GM21737 (cell line): Measurements from ENCODE around the gene CHN2.

Experiments
- ATAC-seq: cut with Tn5 transposase; IDR thresholded peaks from one replicate; pipeline ENCODE4 v1.9.1; 2021; ENCODE audit warnings: mild to moderate bottlenecking, moderate library complexity; ENCODE audit not compliant: unreplicated experiment

CHN2 gene

DNA sequence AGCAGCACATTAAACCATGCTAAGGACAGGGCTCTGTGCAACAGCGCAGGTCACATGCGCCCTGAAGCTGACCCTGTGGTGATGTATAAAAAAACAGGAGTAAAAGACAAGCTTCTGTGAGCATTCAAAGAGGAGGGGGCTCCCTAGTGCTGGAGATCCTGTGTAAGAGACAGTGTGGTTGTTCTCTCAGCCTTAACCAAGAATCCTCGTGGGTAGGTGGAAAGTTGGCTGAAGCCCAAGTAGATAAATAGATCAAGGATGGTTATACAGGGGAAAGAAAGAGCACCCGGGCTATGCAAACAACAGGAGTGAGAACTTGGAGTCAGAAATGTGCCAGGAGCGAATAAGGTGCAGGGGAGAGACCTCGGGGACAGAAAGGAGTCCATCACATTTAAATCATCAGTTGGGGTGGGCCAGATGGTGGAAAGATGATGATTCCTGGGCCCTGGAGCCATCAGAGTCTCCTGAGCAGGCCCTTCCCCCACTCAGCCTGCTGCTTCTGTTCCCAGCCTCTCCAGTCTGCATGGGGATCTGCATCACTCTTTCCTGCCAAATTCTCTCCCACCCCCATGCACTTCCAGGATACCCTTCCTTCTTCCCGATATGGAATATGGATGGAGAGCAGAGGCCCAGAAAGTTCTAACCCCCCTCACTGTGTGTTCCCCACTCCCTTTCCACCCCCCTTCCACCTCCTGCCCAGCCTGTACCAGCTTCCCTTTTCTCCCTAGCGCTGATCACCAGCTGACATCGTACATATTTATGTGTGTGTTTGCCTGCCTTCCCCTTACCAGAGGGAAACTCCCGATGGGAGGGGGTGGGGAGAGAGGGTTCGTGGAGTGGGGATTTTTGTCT, 291.0 kb downstream of the CHN2 start:
- no peak for ATAC-seq

DNA sequence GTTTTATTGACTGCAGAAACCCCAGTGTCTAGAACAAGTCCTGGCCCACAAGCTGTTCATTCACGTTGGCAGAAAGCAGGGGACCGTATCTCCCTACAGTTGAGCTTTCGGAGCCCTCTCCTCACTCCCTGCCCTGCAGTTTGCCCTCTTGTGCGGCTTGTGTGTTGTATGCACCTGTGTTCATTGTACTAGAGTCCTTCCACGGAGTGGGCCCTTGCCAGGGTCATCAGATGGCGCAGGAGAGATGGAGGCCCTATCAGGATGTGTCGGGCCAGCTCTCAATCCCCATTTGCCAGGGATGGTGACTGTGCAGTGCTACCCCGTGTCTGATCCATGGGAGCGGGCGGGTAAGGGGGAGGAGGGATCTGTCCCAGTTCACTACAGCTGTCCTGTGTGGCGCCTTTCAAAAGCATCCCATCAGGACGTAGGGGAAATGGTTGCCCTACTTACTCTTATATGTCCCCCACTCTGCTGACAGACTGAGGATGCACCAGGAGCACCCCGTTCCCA, 291.7 kb downstream of the CHN2 start:
- no peak for ATAC-seq

DNA sequence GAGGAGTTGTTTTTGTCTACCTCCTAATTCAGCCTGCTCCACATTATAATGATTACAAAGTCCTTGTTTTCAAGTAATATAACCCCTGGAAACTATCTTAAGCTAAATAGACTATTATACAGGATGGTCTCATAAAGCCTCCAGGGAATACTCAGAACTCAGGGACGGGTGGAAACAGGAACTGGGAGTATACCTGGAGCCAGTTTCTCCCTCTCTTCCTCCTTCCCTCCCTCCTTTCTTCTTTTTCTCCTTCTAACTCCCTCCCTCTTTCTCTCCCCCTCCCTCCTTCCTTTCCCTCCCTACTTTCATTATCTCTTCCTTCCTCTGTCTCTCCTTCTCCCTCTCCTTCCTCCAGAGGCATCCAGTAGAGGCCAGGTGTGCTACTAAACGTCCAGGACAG, 292.8 kb downstream of the CHN2 start:
- no peak for ATAC-seq

- ATAC-seq = no peak
These were observed 293.8 kb downstream of the CHN2 start for GRCh38 chr7:29488203-29488970.

DNA sequence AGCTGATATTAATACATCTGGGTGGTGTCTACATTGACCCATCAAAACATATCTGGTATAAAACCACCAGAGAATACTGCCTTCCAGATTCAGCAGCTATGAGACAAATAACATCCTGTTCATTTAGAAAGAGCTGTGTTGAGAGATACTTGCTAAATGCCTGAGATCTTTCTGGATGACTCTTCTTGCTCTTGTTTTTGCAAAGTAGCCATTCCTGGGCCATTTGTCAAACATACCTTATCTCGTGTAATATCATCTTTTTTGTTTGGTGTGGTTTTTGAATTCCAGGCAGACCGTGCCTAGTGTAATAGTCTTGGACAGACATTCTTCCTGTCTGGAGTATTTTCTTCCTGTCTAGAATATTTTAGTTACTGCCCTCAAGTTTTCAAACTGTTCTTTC, 294.4 kb downstream of the CHN2 start:
- ATAC-seq = no peak

DNA sequence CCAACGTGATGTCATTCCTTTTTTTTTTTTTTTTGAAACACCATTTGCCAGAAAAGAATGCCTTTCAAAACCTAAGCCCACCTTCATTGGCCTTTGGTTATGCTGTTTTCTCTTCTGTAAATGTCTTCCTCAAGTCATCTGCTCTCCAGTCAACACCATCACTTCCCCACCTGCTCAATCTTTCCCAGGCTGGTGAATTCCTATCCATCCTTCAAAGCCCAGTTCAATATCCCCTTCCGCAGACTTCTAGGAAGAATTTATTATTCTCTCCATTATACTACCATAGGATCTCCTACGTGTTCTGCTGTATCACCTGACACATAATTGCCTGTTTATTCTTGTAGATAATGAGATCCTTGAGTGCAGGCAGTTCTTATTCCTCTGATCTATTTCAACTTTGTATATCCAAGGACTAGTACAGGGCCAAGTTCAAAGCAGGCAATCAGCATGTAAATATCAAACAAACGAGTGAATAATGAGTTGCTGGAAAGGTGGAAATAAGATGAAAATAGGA, 295.6 kb downstream of the CHN2 start:
- ATAC-seq = no peak

DNA sequence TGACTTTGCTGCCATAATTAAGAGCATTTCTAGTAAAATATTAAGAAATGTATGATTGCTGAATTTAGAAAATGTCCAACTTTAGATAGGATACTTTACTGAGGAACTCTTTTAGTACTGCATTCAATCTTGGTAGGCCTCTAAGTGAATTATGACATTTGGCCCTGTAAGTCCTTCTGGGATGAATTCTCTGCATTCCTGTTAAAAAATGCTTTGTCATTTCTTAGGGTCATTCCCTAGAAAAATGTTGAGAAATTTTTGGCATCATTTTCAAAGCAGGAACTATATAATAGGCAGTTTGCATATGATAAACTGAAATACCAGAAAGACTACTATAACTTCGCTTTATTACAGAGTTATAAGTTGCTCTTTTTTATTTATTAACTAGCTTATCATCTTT, 299.8 kb downstream of the CHN2 start:
- no peak for ATAC-seq

- no peak for ATAC-seq
These were observed 301.1 kb downstream of the CHN2 start for GRCh38 chr7:29495653-29496052.

DNA sequence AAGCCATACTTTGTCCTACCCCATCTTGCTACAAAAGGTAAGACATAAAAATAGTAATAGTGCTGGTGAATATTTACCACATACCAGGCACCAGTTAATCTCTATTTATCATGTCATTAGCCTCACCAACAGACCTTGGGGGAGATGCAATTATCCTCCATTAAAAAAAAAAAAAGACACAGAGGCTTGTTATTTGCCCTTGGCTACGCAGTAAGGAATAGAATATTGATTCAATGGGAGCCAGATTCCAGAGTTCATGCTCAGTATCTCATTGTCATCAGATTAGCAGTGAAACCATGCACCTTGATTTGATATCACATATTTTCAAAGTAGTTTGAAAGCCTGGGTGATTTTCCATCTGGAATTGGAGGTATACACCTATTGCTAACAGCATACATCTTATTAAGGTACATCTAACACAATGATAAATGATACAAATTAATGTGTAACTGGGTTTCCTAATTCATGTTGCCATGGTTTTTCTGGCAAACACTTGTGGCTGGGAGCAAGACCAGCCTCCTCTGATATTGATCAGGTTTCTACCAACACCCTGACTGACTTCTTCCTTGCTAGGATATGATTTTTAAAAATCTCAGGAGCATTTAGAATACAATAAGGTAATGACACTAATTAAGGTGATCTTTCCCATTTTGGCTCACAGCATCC, 301.9 kb downstream of the CHN2 start:
- no peak for ATAC-seq

- no peak for ATAC-seq
These were observed 305.4 kb downstream of the CHN2 start for GRCh38 chr7:29499932-29500331.

- no peak for ATAC-seq
These were observed 306.1 kb downstream of the CHN2 start for GRCh38 chr7:29500719-29501118.

GRCh38 chr7:29502133-29502532, 307.6 kb downstream of the CHN2 start:
- ATAC-seq = no peak

DNA sequence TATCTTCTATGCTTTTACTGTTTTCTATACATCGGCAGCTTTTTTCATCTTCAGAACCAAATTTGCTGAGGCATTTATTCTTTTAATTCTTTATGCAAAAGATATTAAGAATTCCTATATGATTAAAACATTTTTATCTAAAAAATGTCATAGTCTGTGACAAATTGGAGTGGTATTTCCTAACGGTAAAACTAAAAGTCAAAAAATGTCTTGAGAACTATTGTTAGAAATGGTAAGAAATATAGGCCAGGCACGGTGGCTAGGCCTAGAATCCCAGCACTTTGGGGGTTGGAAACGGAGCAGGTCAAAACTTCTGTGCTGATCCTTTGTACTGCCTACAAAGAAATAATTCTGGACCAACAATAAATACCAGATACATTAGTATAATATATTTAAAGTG, 311.4 kb downstream of the CHN2 start:
- no peak for ATAC-seq

DNA sequence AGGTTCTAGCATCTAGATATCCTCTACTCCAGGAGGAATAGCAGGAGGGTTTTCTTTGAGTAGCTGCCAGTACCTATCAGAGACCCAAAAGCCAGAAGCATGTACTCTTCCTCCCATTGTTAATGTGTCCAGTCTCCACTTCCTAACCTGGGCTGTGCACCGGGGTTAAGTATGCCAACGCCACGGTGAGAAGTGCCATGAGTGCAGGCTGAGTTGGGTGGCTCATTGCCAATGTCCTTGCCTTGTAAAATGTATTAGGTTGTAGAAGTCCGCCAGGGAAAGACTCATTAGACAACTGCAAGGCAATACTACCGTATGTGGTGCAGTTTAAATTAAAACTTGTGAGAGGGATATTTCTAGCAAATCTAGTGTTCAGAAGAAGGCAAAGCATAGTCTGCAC, 314.0 kb downstream of the CHN2 start:
- ATAC-seq = no peak

DNA sequence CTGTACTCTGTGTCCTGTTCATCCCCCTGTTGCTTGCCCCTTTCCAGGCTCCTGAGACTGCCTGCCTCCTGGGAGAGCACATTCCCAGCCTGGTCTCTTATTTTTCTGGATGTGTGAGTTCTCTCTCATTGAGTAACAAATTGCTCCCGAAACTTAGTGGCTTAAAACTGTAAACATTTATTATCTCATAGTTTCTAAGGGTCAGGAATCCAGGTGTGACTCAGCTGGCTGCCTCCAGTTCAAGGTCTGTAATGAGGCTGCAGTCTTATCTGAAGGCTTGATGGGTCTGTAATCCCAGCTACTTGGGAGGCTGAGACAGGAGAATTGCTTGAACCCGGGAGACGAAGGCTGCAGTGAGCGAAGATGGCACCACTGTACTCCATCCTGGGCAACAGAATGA, 315.5 kb downstream of the CHN2 start:
- ATAC-seq = no peak

DNA sequence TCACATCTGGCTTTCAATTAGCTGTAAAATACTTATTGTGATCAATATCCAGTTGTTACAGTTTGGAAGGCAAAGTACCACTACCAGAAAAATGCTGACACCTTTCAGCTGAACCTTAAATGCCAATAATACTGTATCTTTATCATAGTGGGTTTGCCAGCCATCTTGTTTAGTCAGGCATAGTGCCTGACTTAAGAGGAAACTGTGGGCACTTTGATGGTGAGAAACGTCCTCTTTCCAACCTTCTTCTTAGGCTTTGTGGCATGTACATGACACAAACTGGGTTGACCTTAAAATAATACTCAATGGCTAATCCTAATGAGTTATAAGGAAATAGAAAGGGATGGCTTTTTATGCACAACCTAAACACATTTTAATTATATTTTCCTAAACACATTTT, 316.8 kb downstream of the CHN2 start:
- no peak for ATAC-seq

GRCh38 chr7:29511851-29512250, 317.3 kb downstream of the CHN2 start:
- no peak for ATAC-seq

GRCh38 chr7:29516491-29516890, 321.9 kb downstream of the CHN2 start:
- ATAC-seq = no peak

GRCh38 chr7:29518616-29519015, 324.0 kb downstream of the CHN2 start:
- ATAC-seq = no peak

DNA sequence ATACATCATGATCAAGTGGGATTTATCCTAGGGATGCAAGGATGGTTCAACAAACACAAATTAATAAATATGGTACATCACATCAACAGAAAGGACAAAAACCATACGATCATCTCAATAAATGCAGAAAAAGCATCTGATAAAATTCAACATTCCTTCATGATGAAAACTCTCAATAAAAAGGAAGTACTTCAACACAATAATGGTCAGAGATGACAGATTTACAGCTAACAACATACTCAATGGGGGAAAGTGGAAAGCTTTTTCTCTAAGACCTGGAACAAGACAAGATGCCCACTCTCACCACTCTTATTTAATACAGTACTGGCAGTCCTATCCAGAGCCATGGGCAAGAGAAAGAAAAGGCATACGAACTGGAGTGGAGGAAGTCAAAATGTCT, 329.2 kb downstream of the CHN2 start:
- ATAC-seq = no peak

- no peak for ATAC-seq
These were observed 333.0 kb downstream of the CHN2 start for GRCh38 chr7:29527505-29528108.
